ENCODE measurements around the gene SIGLEC1. TPM values are rescaled to one million over a fixed set of nuclear protein-coding genes. Genes with fewer than 3 reads are reported as not detected.
A peak's percentile ranks its signal among the peaks of the same experiment; 100 is the strongest.

The SIGLEC1 gene
- total RNA-seq, 3 donors from 2014 or later = 2.0 to 32.0 (median 6.9) TPM

DNA sequence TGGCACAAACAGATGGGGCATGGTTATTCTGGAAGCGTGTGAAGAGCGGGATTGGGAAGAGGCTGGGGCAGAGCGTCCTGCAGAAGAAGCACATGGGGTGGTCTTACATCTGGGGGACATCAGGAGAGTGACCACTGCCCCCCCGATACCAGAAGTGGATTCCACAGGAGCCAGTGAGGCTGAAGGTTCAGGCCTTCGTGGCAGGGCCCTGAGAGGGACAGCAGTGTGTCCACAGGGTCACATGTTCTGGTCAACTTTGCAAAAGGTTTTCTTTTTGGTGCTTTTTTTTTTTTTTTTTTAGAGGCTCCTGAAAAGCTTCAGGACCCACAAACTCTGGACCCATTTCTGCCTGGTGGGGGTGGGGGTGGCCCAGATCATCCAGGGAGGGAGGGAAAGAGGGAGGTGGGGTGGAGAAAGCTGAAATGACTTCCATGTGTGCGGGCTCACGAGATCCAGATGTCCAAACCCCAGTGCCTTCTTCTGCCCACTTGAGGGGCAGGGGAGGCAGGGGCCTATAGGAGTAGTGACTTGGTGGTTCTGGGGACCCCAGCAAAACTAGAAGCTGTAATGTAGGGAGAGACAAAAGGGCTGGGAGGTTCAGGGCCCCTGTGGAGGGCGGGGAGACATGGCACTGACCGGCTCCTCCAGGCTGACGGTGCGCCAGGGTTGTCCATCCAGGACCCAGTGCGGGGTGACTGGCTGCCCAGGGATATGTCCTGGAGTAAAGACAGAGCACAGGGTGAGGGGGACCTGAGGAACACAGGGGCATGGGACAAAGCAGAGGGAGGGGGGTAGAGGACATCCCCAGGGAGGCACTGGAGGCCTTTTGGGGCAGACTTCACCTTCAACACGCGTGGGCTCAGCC, 33.3 kb downstream of the SIGLEC1 start:
- no peak for TF ChIP-seq POLR2A (IDR thresholded peaks at IDR 0.05)
- no peak for TF ChIP-seq POLR2AphosphoS5 (IDR thresholded peaks at IDR 0.05)
- no peak for TF ChIP-seq CTCF (IDR thresholded peaks at IDR 0.05)
- Histone ChIP-seq H3K4me1 (peaks cover 0 to 7% of the 10 kb centered on the region in 2 donors), H3K36me3 (no peaks in the 10 kb centered on the region), H3K27me3 (peaks cover 0 to 41% of the 10 kb centered on the region in 2 donors), H3K27ac (peak overlapping the region; percentile 68 to 84), H3K4me3 (peak overlapping the region; percentile 54 to 74 (median 54)), H3K9me3 (no peaks in the 10 kb centered on the region)
- no peak for DNase-seq (ENCODE audit: low spot score in 2 of 2)
- intact Hi-C loops (cut with DNase I; ENCODE audit: low total_unique reads) = no loop called here

- Histone ChIP-seq H3K4me3 (no peak overlapping the region), H3K9me3 (no peaks in the 10 kb centered on the region), H3K27me3 (peaks cover 0 to 50% of the 10 kb centered on the region in 2 donors), H3K27ac (peak overlapping the region; percentile 68 to 80), H3K4me1 (peaks cover 0 to 7% of the 10 kb centered on the region in 2 donors), H3K36me3 (no peaks in the 10 kb centered on the region)
- TF ChIP-seq CTCF (IDR thresholded peaks at IDR 0.05) = no peak
- no peak for TF ChIP-seq POLR2AphosphoS5 (IDR thresholded peaks at IDR 0.05)
- TF ChIP-seq POLR2A (IDR thresholded peaks at IDR 0.05) = no peak
- no peak for DNase-seq (ENCODE audit: low spot score in 2 of 2)
- intact Hi-C loops (cut with DNase I; ENCODE audit: low total_unique reads) = no loop called here
Observed at GRCh38 chr20:3678198-3678597, 34.2 kb downstream of the SIGLEC1 start.

DNA sequence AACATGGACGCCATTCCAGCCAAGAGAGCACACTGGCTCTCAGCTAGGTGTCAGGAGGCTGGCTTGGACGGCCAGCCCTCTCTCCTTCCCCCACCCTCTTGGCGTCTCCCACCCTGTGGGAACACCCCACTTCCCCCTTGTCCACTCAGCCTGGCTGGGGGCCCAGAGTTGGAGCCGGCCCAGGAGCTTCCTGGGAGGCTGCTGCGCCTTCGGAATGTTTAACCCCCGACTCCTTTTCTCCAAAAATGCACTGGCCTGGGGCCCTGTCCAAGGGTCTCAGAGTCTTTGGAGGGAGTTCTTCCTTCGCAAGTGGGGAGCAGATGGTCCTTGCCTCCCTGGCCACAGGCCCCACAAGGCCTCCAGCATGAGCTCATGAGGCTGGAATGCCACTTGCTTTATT, 34.7 kb downstream of the SIGLEC1 start:
- H3K9me3 ChIP-seq = no peaks in the 10 kb centered on the region
- H3K4me3 ChIP-seq = no peak overlapping the region
- intact Hi-C loops (cut with DNase I; ENCODE audit: low total_unique reads) = no loop called here
- H3K36me3 ChIP-seq = no peaks in the 10 kb centered on the region
- no peak for DNase-seq (ENCODE audit: low spot score in 2 of 2)
- H3K27me3 ChIP-seq = peaks cover 0 to 55% of the 10 kb centered on the region in 2 donors
- peaks cover 0 to 7% of the 10 kb centered on the region in 2 donors for H3K4me1 ChIP-seq
- TF ChIP-seq CTCF (IDR thresholded peaks at IDR 0.05) = no peak
- no peak for TF ChIP-seq POLR2A (IDR thresholded peaks at IDR 0.05)
- H3K27ac ChIP-seq = peak overlapping the region; percentile 68 to 80

DNA sequence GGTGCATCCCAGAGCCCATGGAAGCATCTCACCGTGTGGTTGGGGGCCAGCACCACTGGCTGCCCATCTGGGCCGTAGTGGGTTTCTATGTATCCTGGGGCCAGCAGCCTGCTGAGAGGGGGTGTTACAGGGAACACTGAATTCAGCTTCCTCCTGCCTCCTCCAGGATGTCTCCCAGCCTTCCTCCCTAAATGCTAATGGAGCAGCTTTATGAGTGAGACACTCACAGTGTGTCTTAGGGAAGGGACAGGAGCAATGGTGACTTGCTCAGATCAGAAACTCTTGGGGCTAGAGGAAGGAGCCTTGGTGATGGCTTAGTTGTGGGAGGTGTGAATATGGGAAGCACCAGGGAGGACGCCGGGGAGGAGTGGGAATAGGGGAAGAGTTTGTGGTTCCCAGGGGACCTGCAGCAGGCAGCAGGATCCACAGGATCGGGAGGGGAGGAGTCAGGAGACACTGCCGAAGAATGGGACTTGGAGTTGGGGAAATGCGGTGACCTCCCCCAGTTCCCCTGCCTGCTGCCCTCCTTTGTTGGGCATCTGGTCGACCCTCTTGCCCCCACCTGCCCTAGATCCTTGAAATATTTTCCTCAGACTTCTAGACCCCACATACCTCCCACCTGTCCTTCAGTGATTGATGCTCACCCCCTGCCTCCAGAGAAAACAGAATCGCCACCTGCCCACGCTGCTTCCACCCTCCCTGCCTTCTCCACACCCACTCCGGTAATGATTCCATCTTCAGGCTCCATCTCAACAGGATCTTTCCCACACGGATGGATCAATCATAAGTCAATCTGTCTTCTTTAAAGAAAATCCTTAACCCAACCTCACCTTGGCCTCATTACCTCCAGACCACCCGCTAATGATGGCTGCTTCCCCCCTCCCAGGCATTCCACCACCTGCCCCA, 37.2 kb downstream of the SIGLEC1 start:
- DNase-seq (ENCODE audit: low spot score in 2 of 2) = no peak
- H3K9me3 ChIP-seq = no peaks in the 10 kb centered on the region
- no peaks in the 10 kb centered on the region for H3K36me3 ChIP-seq
- H3K27ac ChIP-seq = peak overlapping the region in 1 of 2 donors; percentile 12
- H3K4me3 ChIP-seq = no peak overlapping the region
- peaks cover 0 to 52% of the 10 kb centered on the region in 2 donors for H3K27me3 ChIP-seq
- peaks cover 0 to 7% of the 10 kb centered on the region in 2 donors for H3K4me1 ChIP-seq
- intact Hi-C loops (cut with DNase I; ENCODE audit: low total_unique reads) = no loop called here
- TF ChIP-seq POLR2A (IDR thresholded peaks at IDR 0.05) (no peak), POLR2AphosphoS5 (IDR thresholded peaks at IDR 0.05) (no peak), CTCF (IDR thresholded peaks at IDR 0.05) (no peak)
